GM12801 (cell line): Measurements from ENCODE around the gene PCGF3.

Source experiments
- CTCF ChIP-seq: IDR thresholded peaks from one replicate; pipeline ENCODE4 v1.5.1; 2011; ENCODE audit warnings: control low read depth; ENCODE audit not compliant: insufficient read length; ENCODE audit errors: extremely low read depth

PCGF3 gene

GRCh38 chr4:791898-792625 is 86.4 kb downstream of the PCGF3 start:
- no peak for TF ChIP-seq CTCF

DNA sequence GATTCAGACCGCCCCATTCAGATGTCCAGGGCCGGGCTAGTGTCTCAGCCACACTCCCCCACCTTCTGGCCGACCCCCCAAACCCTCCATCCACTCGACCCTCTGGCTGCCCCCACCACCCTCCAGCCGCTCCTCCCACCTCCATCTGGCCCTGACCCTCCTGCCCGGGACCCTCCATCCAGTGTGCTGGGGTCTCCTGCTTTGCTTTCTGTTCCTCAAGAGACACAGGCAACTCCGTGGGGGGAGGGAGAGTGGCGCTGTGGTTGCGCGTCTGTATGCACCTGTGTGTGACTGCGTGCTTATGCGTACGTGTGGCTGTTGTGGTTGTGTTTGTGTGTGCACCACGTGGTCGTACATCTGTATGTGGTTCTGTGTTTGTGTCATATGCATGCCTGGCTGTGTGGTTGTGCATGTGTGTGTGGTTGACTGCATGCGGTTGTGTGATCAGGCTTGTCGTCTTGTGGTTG is 87.0 kb downstream of the PCGF3 start:
- TF ChIP-seq CTCF, result no peak

GRCh38 chr4:793093-793861 is 87.6 kb downstream of the PCGF3 start:
- no peak for TF ChIP-seq CTCF

DNA sequence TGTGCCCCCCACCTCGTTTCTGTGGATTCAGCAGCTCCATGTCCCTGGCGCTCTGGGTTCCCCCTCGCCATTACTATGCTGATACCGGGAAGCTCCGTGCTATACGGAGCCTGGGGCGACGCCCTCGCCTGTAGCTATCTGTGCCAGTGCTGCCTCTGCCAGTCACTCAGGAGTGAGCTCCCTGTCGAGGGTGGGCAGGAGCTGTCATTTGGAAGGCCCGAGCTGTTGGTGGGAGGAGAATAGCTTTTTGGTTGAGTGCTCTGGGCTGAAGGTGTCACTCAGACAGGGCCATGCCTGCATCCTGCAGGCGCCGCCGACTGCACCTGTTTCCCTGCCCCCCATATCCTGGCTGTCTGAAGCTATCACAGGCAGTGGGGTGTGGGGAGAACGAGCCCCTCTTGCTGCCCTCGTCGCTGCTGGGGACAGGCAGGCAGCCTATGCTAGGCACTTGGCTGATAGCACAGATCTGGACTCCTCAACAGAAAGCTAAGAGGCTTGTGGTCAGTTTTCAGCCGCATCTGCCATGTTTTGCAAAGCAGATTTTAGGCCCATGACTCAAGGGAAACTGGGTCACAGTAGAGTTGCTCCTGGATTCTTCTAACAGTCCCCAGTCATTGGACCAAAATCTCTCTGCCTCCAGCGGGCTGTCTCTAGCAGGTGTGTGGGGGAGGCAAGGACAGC is 88.4 kb downstream of the PCGF3 start:
- no peak for TF ChIP-seq CTCF

DNA sequence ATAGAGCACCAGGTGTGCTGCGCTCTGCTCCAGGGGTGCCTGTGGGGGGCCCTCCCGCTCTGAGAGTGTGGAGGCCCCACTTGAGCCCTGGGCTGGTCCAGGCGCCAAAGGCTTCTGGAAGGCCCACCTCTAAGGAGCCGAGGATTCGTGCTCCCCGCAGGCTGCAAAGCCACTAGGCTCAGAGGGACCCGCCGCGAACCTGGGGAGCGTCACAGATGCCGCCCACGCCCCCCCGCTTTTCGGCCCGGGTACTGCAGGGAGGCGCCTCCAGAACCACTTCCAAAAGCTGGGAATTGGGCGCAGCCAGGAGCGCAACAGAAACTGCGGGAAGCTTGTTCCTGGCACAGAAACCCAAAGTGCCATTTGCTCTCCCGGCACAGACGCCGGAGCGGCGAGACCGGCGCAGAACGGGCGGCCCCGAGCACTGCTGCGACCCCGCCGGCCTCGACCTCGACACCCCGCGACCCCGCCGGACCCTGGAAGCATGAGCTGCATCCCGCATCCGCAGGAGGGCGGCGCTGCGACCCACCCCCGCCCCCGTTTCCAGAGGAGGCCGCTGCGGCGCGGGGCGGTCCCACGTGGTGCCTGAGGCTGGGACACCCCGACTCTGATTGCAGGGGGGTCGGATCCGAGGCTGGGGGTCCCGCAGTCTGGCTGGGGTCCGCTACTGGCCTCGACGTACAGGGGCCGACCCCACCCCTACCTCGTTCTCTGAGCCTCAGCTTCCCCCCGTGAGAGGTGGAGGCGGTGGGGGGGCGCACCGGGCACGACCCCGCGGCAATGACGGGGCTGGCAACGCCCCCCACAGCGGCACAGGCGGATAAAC is 89.5 kb downstream of the PCGF3 start:
- no peak for TF ChIP-seq CTCF

DNA sequence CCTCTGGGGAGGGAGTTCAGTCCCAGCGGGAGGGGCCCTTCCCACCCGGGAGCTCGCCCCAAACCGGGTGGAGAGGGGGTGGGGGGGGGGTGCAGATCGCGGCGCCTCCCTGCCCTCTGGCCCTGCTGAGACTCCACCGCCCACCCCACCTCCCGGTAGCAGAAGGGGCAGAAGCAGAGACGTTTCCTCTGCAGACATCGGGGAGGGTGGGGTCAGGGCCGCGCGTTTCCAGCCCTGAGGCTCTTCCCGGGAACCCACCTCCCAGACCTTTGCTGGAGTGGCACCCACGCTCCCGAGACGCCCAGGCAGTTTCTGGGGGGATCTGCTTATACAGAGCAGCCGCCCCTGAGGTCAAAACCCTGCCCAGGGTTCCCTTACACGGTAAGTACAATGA is 90.1 kb downstream of the PCGF3 start:
- no peak for TF ChIP-seq CTCF
